HCT116 (cell line): ENCODE data around the gene MBTPS1. TPM values are rescaled to one million over a fixed set of nuclear protein-coding genes. Genes with fewer than 3 reads are reported as not detected.

ENCODE experiments used
- ATAC-seq: fragments of 200-7000 bp; cut with Tn5 transposase; 2 replicates; pipeline ENCODE4 v1.9.1; 2020; ENCODE audit warnings: mild to moderate bottlenecking, moderate library complexity
- BruUV-seq: library from RNA; stranded (reverse); fragments of 400-500 nt; replicated peaks from 2 replicates; lab custom pipeline; 2021; lab: Mats Ljungman, UMichigan
- CTCF ChIA-PET: fragments of 300-600 bp; sonication (Branson Sonifier 250); formaldehyde crosslinking; loops from one replicate; lab custom pipeline; 2021; ENCODE audit warnings: antibody characterized with exemption; lab: Charles Lee
- POLR2A ChIA-PET: fragments of 300-600, 350-600 bp; sonication (Branson Sonifier 250); formaldehyde crosslinking; loops from one replicate; lab custom pipeline; 2021; ENCODE audit warnings: antibody characterized with exemption; lab: Charles Lee
- RAD21 ChIA-PET, 2 experiments: fragments of 300-600 bp; sonication (Branson Sonifier 250); formaldehyde crosslinking; loops; one replicate each; lab custom pipeline; 2023; ENCODE audit warnings: low total read pairs in 2 of 2; ENCODE audit not compliant: uncharacterized antibody in 2 of 2, unreplicated experiment in 2 of 2, low non-redundant PET in 1 of 2; lab: Charles Lee
- DNase-seq: peaks from one replicate; pipeline ENCODE4 v3.0.0-alpha.2; 2010; ENCODE audit warnings: low read depth, low spot score
- H2AFZ ChIP-seq: fragments of 200-600 bp; shearing (Covaris generic), sonication (generic); 2 replicates; pipeline ENCODE4 v1.6.1; 2017; ENCODE audit warnings: low read depth, mixed run types, mixed read lengths, antibody characterized with exemption, low read length; ENCODE audit not compliant: poor library complexity, severe bottlenecking
- H3K27ac ChIP-seq: 2 replicates; pipeline ENCODE4 v1.5.1; 2012; ENCODE audit warnings: low read depth, low read length
- H3K27me3 ChIP-seq: fragments of 200-600 bp; sonication (generic); 2 replicates; pipeline ENCODE4 v1.6.1; 2016; ENCODE audit warnings: mixed run types, low read length, mixed read lengths; ENCODE audit not compliant: insufficient read depth
- H3K36me3 ChIP-seq, 2 experiments: fragments of 200-500 bp in 1 of 2; fragments of 200-600 bp in 1 of 2; sonication (Bioruptor generic) in 1 of 2; sonication (generic) in 1 of 2; 2 replicates each; pipeline versions ENCODE4 v1.5.1 to v1.6.1; 2014 to 2016; ENCODE audit warnings: low read length in 2 of 2, inconsistent platforms in 1 of 2, mixed read lengths in 1 of 2, mixed run types in 1 of 2; ENCODE audit not compliant: insufficient read depth in 2 of 2, control insufficient read depth in 1 of 2
- H3K4me1 ChIP-seq, 2 experiments: fragments of 200-600 bp in 1 of 2; sonication (generic) in 1 of 2; 2 replicates each; pipeline versions ENCODE4 v1.5.1 to v1.6.1; 2012 to 2017; ENCODE audit warnings: low read length in 2 of 2, inconsistent platforms in 1 of 2, mild to moderate bottlenecking in 1 of 2, mixed read lengths in 1 of 2, mixed run types in 1 of 2, moderate library complexity in 1 of 2; ENCODE audit not compliant: insufficient read depth in 2 of 2, control insufficient read depth in 1 of 2
- H3K4me2 ChIP-seq: fragments of 200-600 bp; sonication (generic); 2 replicates; pipeline ENCODE4 v1.6.1; 2017; ENCODE audit warnings: mixed run types, low read length, mixed read lengths
- H3K4me3 ChIP-seq, 2 experiments: fragments of 200-600 bp in 1 of 2; sonication (generic) in 1 of 2; replicated peaks in 1 of 2; 2 replicates each; pipeline ENCODE4 v1.5.1; 2011 to 2016; ENCODE audit warnings: low read length in 2 of 2, control low read depth in 1 of 2, low read depth in 1 of 2, mild to moderate bottlenecking in 1 of 2, mixed read lengths in 1 of 2, mixed run types in 1 of 2
- H3K79me2 ChIP-seq: fragments of 200-600 bp; sonication (generic); 2 replicates; pipeline ENCODE4 v1.6.1; 2017; ENCODE audit warnings: mild to moderate bottlenecking, mixed run types, low read length, moderate library complexity, mixed read lengths; ENCODE audit not compliant: insufficient read depth
- H3K9ac ChIP-seq: fragments of 200-600 bp; sonication (generic); 2 replicates; pipeline ENCODE4 v1.6.1; 2016; ENCODE audit warnings: low read length, mixed read lengths
- H3K9me2 ChIP-seq: fragments of 200-600 bp; sonication (generic), shearing (Covaris generic); 2 replicates; pipeline ENCODE4 v1.6.1; 2017; ENCODE audit warnings: mixed run types, mild to moderate bottlenecking, moderate library complexity; ENCODE audit not compliant: insufficient read depth
- H3K9me3 ChIP-seq, 2 experiments: fragments of 200-500 bp in 1 of 2; fragments of 200-600 bp in 1 of 2; sonication (Bioruptor generic) in 1 of 2; sonication (generic) in 1 of 2; 2 replicates each; pipeline ENCODE4 v1.6.1; 2014 to 2017; ENCODE audit warnings: low read length in 2 of 2, mixed read lengths in 2 of 2, inconsistent platforms in 1 of 2, low read depth in 1 of 2, mild to moderate bottlenecking in 1 of 2, mixed run types in 1 of 2, moderate library complexity in 1 of 2; ENCODE audit not compliant: control insufficient read depth in 1 of 2, insufficient read depth in 1 of 2
- H4K20me1 ChIP-seq: fragments of 200-600 bp; sonication (generic), shearing (Covaris generic); 2 replicates; pipeline ENCODE4 v1.6.1; 2017; ENCODE audit warnings: mixed run types, mild to moderate bottlenecking, moderate library complexity; ENCODE audit not compliant: insufficient read depth
- CBX3 ChIP-seq: IDR thresholded peaks from 2 replicates; pipeline ENCODE4 v1.6.1; 2012; ENCODE audit warnings: low read depth
- CEBPB ChIP-seq: IDR thresholded peaks from 2 replicates; pipeline ENCODE4 v1.6.1; 2012; ENCODE audit warnings: low read depth
- EGR1 ChIP-seq: IDR thresholded peaks from 2 replicates; pipeline ENCODE4 v1.6.1; 2012; ENCODE audit warnings: low read depth
- EZH2 ChIP-seq: fragments of 200-600 bp; sonication (generic); IDR thresholded peaks from 2 replicates; pipeline ENCODE4 v1.6.1; 2017; ENCODE audit warnings: antibody characterized with exemption, mixed run types
- EZH2phosphoT487 ChIP-seq: fragments of 200-600 bp; IDR thresholded peaks from 2 replicates; pipeline ENCODE4 v1.6.1; 2018; ENCODE audit warnings: antibody characterized with exemption, borderline replicate concordance
- FOSL1 ChIP-seq: IDR thresholded peaks from 2 replicates; pipeline ENCODE4 v1.6.1; 2012; ENCODE audit warnings: low read depth
- POLR2A ChIP-seq: IDR thresholded peaks from 2 replicates; pipeline ENCODE4 v1.7.0; 2011; ENCODE audit warnings: borderline replicate concordance; ENCODE audit not compliant: insufficient read depth, insufficient read length; ENCODE audit errors: extremely low read depth
- POLR2AphosphoS5 ChIP-seq: IDR thresholded peaks from 2 replicates; pipeline ENCODE4 v1.6.1; 2011; ENCODE audit warnings: mild to moderate bottlenecking, low read depth, low read length, moderate library complexity
- RAD21 ChIP-seq: IDR thresholded peaks from 2 replicates; pipeline ENCODE4 v1.6.1; 2012; ENCODE audit warnings: low read depth, mild to moderate bottlenecking
- ZFX ChIP-seq: fragments of 450-650 bp; IDR thresholded peaks from 2 replicates; pipeline ENCODE4 v1.6.1; 2017
- ZNF274 ChIP-seq: fragments of 200-500 bp; sonication (Bioruptor generic); IDR thresholded peaks from 2 replicates; pipeline ENCODE4 v1.6.1; 2014; ENCODE audit warnings: mild to moderate bottlenecking, low read depth, low read length, inconsistent platforms
- intact Hi-C: fragments of 100-400 bp; cut with micrococcal nuclease; formaldehyde crosslinking; loops from 2 replicates; pipeline ENCODE4 v1.10.0; 2022
- total RNA-seq: library from RNA; stranded (reverse); gene quantifications from one replicate; pipeline ENCODE4 v1.2.1, GENCODE V29; 2021; ENCODE audit not compliant: unreplicated experiment

The MBTPS1 gene
- total RNA-seq, 1 experiment from 2014 or later = 111 TPM

DNA sequence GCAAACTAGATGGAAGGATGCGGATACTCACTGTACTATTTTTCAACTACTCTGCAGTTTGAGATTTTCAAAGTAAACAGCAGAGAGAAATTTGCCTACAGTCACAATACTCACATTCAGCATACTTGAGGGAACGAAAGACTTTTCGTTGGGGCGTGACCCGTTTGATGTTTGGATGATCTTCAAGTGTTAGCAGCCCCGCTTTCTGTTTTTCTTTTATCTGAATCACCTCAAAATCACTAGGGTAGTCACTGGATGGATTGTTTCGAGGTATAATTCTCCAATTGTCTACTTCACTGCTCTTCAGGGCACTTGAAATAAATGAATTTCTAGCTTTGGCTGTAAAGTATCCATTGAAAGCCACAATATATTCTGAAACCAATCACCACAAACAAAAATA, 17.8 kb downstream of the MBTPS1 start:
- TF ChIP-seq FOSL1 (no peak), ZNF274 (no peak), CBX3 (no peak)
- Histone ChIP-seq H4K20me1 (peaks cover 6% of the 10 kb centered on the region; the same call in 1 of the 2 replicates), H3K9ac (no peak overlapping the region), H3K9me3 (no peaks in the 10 kb centered on the region), H3K36me3 (peaks cover 17 to 22% of the 10 kb centered on the region in 2 experiments), H3K27me3 (no peaks in the 10 kb centered on the region), H3K27ac (no peak overlapping the region), H3K4me1 (peaks cover 14 to 16% of the 10 kb centered on the region in 2 experiments), H2AFZ (no peak overlapping the region), H3K4me2 (no peak overlapping the region; the same call in 1 of the 2 replicates), H3K79me2 (peaks cover 27% of the 10 kb centered on the region), H3K9me2 (no peaks in the 10 kb centered on the region), H3K4me3 (no peak overlapping the region)
- ChIA-PET RAD21 (no interaction called here), CTCF (no interaction called here), POLR2A (no interaction called here)
- no TSS peak for BruUV-seq
- ATAC-seq (no peak), DNase-seq (no peak)
- intact Hi-C loops = no loop called here

DNA sequence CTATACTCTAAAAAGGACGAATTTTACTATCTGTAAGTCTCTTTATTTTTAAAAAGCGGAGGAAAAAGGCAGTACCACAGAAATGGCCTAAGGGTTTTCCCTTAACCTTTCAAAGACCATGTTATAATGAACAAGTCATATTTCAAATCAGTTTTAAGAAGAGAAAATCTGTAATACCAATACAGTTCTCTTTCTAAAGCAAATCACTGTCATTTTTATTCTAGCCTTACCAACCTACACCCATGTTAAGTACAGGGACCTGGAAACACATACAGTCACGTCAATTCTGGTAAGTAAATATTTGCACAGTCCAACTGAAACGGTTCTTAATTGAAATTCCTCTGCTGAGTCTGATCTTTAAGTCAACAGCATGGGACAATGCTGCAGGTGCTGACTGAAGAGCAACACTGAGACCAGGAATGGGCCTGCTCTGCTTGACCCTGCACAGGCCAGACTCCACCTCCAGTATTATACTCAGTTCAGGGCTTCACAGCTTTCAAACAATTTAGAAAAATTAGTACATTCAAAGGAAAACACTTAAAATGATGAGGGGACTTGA, 20.2 kb downstream of the MBTPS1 start:
- Histone ChIP-seq H3K4me3 (no peak overlapping the region), H3K36me3 (peaks cover 36 to 40% of the 10 kb centered on the region in 2 experiments; a peak in 3 of 4 replicates), H3K79me2 (0 out of 2 replicates have a peak, but pooled peaks cover 4% of the 10 kb centered on the region), H3K27ac (no peak overlapping the region), H3K9me3 (no peaks in the 10 kb centered on the region), H3K4me1 (peaks cover 7 to 11% of the 10 kb centered on the region in 2 experiments), H3K9me2 (no peaks in the 10 kb centered on the region), H3K4me2 (no peak overlapping the region), H4K20me1 (no peaks in the 10 kb centered on the region), H3K9ac (no peak overlapping the region), H2AFZ (no peak overlapping the region), H3K27me3 (no peaks in the 10 kb centered on the region)
- RAD21 ChIA-PET = no interaction called here
- intact Hi-C loops = no loop called here
- TF ChIP-seq EGR1 (no peak), CBX3 (no peak), ZFX (no peak), RAD21 (no peak), EZH2 (no peak), CEBPB (no peak), POLR2A (no peak), POLR2AphosphoS5 (no peak), EZH2phosphoT487 (no peak), FOSL1 (no peak)
- POLR2A ChIA-PET = no interaction called here
- no peak for ATAC-seq
- BruUV-seq = no TSS peak
- CTCF ChIA-PET = interaction anchor here (0.9 to 1.0 kb wide), 2 partner anchors 11 to 217 kb away, joined by 3 to 5 read pairs; no protein-coding TSS in a partner anchor
- DNase-seq = no peak
